Stimulated activated CD8-positive, alpha-beta memory T cell treated with anti-CD3 and anti-CD28 coated beads, Interleukin-7, amount 100 ng/mL, for 1 hour (primary cell): ENCODE measurements around the gene FAM167B.
"Not testable (repeated sequence)": the region's sequence is repeated elsewhere in the genome, so short reads cannot be mapped to it uniquely, and the experiment has no call there.

Experiments
- DNase-seq, 2 donors: peaks; one replicate each; pipeline ENCODE4 v3.0.0-alpha.2; 2020; ENCODE audit warnings: low read depth in 2 of 2

The FAM167B gene

DNA sequence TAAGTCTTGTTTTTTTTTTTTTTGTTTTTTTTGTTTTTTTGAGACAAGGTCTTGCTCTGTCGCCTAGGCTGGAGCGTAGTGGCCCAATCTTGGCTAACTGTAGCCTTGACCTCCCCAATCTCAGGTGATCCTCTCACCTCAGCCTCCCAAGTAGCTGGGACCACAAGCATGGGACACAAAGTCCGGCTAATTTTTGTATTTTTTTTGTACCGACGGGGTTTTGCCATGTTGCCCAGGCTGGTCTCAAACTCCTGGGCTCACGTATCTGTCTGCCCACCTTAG is 10.1 kb downstream of the FAM167B start:
- no peak for DNase-seq

DNA sequence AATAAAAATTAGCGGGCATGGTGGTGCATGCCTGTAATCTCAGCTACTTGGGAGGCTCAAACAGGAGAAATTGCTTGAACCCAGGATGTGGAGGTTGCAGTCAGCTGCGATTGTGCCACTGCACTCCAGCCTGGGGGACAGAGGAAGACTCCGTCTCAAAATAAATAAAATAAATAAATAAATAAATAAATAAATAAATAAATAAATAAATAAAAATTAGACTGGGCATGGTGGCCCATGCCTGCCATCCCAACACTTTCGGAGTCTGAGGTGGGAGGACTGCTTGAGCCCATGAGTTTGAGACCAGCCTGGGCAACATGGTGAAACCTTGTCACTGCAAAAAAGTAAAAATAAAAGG is 16.2 kb downstream of the FAM167B start:
- DNase-seq, result not testable (repeated sequence)

DNA sequence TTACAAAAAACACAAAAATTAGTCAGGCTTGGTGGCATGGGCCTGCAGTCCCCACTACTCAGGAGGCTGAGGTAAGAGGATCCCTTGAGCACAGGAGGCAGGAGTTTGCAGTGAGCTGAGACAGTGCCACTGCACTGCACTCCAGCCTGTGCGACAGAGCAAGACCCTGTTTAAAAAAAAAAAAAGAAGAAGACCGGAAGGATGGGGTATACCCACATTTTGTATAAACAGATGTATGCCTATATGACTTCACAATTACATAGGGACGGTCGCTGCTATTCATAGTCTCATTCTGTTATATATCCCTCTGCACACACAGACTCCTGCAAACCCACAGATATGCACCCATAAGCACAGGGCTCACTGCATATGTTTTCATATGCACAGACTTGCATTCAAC is 16.7 kb downstream of the FAM167B start:
- DNase-seq, result no peak

DNA sequence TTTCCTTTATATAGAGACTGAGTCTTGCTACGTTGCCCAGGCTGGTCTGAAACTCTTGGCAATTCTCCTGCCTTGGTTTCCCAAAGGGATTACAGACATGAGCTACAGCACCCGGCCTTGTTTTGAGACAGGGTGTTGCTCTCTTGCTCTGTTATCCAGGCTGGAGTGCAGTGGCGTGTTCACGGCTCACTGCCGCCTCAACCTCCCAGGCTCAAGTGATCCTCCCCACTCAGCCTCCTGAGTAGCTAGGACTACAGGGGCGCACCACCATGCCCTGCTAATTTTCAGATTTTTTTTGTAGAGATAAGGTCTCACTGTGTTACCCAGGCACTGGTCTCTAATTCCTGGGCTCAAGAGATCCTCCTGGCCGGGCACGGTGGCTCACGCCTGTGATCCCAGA is 18.8 kb downstream of the FAM167B start:
- DNase-seq, result no peak

DNA sequence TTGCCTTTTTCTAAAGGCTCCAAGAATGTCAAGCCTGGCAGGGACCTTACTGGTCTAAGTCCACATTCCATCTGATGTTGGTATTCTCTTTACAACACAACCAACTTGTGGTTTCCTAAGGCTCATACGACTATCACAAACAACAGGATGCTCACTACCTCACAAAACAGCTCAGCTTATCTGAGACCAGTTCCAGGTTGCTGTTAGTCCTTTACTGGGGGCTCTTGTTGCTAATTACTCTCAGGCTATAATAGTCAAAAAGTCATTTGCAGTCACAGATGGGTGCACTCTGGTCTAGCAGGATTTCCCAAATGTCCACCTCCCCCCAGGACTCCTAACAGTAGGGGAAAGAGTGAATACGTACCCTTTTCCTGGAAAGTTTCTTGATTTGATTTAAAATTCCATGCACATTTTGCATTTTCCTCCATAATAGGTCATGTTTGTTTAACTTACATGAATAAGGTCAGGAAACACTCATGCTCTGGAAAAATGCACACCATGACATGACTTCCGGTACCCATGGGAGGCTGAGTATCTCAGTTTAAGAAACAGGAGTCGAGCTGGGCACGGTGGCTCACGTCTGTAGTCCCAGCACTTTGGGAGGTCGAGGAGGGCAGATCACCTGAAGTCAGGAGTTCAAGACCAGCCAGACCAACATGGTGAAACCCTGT is 20.0 kb downstream of the FAM167B start:
- no peak for DNase-seq

DNA sequence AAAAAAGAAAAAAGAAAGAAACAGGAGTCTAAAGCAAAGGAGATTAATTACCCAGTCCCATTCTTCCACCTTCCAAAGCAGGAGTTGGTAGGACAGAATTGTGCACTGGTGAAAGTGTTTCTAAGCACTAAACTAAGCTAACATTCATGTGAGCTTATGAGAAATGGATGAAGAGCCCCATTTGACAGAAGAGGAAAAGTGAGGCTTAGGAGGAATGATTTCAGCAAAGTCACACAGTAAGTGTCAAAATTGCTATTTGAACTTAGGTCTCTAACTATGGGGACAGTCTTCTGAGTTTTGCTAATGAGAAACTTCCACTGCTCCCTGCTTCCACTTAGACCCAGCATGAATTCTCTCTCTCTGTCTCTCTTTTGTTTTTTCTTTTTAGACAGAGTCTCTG is 22.7 kb downstream of the FAM167B start:
- no peak for DNase-seq

DNA sequence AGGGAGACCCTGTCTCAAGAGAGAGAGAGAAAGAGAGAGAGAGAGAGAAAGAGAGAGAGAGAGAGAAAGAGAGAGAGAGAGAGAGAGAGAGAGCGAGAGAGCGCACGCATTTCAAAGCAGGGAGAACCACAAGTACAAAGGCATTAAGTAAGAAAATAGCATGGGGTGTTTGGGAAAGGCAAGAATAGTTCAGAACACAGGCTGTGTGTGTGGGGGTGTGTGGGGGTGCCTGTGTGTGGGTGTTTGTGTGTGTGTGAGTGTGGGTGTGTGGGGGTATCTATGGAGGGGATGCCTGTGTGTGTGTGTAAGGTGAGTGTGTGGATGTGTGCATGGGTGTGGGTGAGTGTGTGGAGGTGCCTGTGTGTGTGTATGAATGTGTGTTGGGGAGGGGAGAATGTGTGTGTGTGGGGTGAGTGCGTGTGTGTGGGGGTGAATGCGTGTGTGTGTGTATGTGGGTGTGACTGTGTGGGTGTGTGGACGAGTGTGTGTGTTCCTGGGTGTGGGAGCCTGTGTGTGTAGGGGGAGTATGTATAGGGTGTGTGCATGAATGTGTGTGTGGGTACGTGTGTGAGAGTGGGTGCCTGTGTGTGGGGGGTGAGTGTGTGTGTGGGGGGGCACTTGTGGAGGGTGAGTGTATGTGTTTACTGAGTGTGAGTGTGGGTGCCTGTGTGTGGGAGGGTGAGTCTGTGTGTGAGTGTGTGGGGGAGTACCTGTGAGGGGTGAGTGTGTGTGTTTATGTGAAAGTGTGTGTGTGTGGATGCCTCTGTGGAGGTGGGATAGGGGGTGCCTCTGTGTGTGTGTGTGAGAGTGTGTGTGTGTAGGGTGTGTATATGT is 25.8 kb downstream of the FAM167B start:
- DNase-seq, result no peak

DNA sequence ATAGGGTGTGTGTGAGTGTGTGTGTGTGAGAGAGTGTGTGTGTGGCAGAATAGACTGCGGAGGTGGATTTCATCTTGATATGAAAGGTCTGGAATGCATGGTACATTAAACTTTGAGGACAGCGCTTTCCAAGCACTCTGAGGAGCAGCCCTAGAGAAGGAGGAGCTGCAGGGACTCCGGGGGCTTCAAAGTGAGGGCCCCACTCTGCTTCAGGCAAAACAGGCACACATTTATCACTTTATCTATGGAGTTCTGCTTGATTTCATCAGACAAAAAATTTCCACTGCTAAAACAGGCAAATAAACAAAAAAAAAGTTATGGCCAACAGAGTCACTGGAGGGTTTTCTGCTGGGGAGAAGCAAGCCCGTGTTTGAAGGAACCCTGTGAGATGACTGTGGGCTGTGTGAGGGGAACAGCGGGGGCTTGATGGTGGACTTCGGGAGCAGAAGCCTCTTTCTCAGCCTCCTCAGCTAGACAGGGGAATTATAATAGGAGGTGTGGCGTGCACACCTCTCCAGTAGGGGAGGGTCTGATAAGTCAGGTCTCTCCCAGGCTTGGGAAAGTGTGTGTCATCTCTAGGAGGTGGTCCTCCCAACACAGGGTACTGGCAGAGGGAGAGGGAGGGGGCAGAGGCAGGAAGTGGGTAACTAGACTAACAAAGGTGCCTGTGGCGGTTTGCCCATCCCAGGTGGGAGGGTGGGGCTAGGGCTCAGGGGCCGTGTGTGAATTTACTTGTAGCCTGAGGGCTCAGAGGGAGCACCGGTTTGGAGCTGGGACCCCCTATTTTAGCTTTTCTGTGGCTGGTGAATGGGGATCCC is 26.6 kb downstream of the FAM167B start:
- DNase-seq, result peak; percentile 61 to 68

DNA sequence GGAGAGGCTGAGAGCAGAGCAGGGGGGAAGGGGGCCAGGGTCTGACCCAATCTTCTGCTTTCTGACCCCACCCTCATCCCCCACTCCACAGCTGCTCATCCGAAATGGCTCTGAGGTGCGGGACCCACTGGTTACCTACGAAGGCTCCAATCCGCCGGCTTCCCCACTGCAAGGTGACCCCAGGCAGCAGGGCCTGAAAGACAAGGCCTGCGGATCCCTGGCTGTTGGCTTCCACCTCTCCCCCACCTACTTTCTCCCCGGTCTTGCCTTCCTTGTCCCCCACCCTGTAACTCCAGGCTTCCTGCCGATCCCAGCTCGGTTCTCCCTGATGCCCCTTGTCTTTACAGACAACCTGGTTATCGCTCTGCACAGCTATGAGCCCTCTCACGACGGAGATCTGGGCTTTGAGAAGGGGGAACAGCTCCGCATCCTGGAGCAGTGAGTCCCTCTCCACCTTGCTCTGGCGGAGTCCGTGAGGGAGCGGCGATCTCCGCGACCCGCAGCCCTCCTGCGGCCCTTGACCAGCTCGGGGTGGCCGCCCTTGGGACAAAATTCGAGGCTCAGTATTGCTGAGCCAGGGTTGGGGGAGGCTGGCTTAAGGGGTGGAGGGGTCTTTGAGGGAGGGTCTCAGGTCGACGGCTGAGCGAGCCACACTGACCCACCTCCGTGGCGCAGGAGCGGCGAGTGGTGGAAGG is 27.8 kb downstream of the FAM167B start:
- no peak for DNase-seq

DNA sequence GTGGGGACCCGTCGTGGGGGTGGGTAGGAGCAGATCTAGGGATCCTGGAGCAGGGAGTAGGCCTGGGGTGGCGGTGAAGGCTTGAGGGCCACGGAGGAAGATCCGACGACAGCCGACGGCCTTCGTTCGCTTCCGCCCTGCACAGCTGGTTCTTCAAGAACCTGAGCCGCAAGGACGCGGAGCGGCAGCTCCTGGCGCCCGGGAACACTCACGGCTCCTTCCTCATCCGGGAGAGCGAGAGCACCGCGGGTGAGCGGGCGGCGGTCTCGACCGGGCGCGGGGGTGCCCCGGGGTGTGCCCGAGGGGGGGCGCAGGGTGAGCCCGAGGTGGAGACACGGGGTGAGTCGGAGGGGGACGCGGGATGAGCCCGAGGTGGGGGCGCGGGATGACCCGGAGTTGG is 28.4 kb downstream of the FAM167B start:
- no peak for DNase-seq

DNA sequence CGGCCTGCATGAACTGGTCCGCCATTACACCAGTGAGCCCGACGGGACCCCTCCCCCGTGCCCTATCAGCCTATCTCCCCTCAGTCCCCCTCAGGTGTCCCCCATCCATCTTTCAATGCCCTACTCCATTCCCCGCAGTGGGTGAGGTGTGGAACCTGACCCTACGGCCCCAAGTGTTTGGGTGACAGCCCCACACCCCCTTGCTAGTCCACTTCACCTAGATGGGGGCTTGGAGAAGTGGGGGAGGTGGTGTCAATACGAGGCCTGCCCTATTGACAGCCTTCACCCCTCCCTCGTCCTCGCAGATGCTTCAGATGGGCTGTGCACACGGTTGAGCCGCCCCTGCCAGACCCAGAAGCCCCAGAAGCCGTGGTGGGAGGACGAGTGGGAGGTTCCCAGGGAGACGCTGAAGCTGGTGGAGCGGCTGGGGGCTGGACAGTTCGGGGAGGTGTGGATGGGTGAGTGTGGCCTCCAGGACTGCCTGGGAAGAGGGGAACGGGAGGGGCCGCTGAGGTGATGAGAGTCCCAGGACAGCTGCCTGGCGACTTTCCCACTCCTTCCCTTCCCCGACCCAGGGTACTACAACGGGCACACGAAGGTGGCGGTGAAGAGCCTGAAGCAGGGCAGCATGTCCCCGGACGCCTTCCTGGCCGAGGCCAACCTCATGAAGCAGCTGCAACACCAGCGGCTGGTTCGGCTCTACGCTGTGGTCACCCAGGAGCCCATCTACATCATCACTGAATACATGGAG is 29.2 kb downstream of the FAM167B start:
- no peak for DNase-seq

DNA sequence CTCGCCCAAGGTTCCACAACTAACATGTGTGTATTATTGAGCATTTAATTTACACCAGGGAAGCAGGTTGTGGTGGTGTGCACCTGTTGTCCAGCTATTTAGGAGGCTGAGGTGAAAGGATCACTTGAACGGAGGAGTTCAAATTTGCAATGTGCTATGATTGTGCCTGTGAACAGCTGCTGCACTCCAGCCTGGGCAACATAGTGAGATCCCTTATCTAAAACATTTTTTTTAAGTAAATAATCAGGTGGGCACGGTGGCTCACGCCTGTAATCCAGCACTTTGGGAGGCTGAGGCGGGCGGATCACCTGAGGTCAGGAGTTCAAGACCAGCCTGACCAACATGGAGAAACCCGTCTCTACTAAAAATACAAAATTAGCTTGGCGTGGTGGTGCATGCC is 37.8 kb downstream of the FAM167B start:
- not testable (repeated sequence) for DNase-seq

DNA sequence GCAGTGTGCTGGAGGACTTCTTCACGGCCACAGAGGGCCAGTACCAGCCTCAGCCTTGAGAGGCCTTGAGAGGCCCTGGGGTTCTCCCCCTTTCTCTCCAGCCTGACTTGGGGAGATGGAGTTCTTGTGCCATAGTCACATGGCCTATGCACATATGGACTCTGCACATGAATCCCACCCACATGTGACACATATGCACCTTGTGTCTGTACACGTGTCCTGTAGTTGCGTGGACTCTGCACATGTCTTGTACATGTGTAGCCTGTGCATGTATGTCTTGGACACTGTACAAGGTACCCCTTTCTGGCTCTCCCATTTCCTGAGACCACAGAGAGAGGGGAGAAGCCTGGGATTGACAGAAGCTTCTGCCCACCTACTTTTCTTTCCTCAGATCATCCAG is 38.6 kb downstream of the FAM167B start:
- no peak for DNase-seq

DNA sequence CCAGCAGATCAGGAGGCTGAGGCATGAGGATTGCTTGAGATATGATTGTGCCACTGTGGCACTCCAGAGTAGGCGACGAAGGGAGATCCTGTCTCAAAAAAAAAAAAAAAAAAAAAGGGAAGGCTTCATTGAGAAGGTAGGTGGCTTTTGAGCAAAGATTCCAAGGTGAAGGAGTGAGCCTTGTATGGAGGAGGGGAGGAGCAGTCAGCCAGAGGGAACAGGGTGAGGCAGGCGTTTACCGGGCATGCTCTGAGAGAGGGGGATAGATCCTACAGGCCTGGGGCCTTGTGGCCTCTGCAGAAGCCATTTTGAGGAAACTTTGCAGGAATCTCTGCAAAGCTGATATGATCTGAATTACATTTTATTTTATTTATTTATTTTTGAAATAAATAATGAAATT is 39.7 kb downstream of the FAM167B start:
- no peak for DNase-seq

DNA sequence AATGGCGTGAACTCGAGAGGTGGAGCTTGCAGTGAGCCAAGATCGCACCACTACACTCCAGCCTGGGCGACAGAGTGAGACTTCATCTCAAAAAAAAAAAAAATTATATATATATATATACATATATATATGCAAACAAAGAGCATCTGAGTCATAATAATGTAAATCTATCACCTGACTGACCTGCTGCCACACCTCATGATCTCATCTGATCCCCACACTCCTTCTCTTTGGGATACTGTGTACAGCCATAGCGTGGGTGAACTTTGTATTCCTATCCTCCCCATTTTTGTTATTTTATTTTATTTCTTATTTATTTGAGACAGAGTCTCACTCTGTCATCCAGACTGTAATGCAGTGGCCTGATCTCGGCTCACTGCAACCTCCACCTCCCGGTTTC is 42.2 kb downstream of the FAM167B start:
- no peak for DNase-seq

DNA sequence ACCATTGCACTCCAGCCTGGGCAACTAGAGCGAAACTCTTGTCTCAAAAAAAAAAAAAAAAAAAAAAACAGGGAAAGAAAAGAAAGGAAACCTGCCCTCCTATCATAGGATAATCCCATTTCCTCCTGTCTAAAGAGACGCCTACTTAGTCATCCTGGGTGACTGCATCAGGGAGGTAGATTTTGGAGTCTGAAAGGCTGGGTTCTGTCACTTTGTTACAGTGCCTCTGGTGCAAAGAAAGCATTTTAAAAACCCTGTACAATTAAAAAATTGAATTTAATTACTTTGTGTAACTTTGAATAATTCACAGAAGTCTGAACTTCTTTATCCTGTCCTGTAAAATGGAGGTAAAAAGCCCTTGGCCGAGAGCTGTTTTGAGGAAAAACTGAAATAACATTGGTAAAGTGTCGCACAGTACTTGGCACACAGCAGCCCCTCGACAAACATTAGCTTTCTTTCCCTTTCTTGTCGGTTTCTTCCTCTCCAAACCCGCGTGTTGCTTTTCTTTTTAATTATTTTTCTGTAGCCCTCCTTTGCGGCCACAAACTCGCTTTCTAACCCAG is 44.2 kb downstream of the FAM167B start:
- no peak for DNase-seq

DNA sequence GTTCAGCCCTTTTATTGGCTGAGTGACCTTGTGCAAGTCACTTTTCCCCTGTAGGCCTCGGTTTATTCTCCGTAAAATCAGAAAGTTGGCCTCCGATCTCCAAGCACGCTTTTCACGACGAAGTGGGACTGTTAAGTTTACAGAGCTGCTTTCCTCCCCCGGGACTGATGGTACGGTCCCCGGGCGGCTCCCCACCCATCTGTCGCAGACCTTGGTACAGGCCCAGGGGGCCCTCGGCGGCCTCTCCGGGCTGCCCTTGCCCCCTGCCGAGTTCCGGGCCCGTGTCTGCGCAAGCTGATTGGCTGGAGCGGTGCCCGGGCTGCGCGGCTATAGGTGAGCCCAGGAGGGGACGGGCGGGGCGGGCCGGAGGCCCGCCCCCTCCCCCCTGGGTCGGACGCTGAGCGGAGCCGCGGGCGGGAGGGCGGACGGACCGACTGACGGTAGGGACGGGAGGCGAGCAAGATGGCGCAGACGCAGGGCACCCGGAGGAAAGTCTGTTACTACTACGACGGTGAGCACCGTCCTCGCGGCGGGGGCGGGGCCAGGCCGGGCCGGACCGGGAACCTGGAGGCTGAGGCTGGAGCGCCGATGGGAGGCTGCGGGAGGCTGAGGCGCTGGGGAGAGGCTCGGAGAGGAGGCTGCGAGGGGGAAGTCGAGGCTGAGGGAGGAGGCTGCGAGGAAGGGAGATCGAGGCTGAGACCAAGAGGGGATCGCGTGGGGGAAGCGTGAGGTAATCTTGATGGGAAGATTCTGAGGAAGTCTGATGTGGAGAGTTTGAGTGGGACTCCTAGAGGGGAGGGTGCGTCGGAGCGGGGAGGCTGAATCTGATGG is 44.9 kb downstream of the FAM167B start, which contains the start of gene HDAC1:
HDAC1 (plus strand) TSS at position 376 of the 831 bp plus-strand sequence; CDS start at position 463, 87 bp downstream.
- peak; percentile 92 to 93 for DNase-seq

DNA sequence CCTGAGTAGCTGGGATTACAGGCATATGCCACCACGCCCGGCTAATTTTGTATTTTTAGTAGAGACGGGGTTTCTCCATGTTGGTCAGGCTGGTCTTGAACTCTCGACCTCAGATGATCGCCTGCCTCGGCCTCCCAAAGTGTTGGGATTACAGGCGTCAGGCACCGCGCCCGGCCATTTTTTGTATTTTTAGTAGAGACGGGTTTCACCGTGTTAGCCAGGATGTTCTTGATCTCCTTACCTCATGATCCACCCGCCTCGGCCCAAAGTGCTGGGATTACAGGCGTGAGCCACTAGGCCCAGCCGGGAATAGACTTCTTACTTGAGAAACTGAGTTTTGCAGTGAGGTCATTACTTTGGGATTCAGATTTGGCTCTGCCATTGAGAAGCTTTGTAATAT is 51.2 kb downstream of the FAM167B start:
- not testable (repeated sequence) for DNase-seq
